ENCODE results near the gene CDX1.
A peak's percentile ranks its signal among the peaks of the same experiment; 100 is the strongest.

CDX1 gene

DNA sequence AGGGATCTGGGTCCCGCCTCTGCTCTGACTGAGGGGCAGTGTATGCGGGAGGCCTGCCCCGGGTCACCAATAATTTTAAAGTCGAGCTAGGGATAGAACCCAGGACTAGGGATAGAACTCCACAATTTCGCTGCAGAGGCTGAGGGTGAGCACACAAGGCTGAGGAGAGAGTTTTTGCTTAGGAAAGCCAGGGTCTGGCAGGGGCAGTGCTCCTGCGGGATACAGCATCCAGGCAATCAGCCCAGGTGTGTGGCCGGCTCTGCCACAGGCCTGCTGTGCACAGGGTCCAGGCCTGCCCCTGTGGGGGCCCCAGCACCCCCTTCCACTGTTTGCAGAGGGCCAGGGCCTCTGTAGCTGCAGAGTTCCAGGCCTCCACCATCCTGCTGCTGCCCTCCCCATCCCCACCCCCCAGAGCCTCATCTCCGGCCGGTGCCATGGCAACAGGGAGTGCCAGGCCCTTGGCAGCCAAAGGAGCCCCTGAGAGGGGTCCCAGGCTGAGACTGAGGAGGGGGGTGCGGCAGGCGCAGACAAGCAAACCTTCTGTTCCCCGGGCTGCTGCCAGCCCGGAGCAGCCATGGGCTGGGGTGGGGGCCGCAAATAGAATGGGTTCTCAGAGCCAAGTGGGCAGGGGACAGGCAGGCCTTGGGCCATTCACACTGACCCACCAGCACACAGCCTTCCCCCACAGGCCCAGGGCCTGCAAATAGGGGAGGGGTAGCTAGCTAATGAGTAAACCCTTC is 19.5 kb upstream of the CDX1 start:
- no peak for DNase-seq

DNA sequence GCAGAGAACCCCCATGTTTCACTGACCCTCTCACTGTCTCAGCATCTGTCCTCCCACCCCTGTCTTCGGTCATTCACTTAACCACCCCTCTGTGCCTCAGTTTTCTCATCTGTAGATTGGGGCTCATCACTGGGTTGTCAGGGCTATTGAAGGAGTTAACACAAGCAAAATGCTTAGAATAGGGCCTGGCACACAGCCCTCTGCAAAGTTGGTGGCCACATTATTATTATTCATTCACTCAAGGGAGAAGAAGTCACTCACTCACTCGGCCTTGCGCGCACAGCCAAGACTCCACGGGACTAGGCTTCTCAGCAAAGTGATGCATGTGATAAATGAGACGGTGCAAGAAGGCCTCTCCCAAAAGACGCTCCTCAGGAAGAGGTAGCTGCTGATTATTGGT is 18.9 kb upstream of the CDX1 start:
- DNase-seq = no peak

DNA sequence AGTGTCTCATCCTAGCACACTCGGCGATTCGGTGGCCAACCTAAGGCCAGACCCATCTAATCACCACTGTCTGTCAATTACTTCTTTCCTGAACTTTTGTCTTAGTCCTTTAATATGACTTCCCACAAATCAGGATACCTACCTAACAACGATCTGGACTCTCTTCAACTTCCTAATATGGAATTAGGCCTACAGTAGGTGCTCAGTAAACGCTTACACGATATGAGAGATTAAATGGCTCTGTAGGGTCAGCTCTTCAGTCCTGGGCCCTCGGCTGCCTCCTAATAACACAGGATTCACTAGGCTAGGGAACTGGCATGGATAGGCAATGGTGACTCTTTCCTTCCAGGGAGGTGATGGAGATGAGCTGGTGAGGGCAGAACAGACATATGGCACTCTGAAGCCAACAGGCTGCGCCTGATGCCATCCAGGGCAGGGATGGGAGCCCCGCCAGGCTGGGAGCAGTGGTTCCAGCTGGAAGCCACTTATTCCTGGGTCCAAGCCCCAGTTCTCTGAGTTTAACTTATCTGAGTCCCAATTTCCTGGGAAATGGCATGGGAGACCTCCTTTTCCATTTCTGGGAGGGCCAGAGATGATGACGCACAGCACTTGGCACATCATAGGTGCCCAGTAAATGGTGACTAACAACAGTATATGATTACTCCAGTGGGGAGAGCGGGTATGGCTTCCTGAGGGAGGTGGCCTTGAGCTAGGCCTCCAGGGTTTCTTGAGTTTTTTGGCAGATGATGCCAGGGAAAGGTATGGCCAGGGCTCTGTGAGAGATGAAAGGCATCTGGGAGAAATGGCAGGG is 18.3 kb upstream of the CDX1 start:
- no peak for DNase-seq

DNA sequence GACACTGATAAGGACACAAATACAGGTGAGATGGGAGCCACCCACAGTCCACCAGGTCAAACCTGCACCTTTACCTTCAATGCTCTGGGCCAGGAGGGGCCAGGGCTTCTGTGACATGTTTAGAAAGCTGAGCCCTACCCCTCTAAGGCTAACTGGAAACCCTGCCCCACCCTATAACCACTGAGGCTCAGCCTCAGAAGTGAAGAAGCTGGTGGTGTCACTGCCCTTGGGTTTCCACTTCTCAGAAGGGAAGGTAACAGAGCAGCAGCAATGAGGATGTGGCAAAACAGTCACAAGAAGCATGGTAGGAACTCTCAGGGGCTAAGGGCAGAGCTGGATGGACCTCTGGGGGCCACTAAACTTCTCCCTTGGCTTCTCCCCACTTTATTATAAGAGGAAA is 17.0 kb upstream of the CDX1 start:
- DNase-seq = no peak

DNA sequence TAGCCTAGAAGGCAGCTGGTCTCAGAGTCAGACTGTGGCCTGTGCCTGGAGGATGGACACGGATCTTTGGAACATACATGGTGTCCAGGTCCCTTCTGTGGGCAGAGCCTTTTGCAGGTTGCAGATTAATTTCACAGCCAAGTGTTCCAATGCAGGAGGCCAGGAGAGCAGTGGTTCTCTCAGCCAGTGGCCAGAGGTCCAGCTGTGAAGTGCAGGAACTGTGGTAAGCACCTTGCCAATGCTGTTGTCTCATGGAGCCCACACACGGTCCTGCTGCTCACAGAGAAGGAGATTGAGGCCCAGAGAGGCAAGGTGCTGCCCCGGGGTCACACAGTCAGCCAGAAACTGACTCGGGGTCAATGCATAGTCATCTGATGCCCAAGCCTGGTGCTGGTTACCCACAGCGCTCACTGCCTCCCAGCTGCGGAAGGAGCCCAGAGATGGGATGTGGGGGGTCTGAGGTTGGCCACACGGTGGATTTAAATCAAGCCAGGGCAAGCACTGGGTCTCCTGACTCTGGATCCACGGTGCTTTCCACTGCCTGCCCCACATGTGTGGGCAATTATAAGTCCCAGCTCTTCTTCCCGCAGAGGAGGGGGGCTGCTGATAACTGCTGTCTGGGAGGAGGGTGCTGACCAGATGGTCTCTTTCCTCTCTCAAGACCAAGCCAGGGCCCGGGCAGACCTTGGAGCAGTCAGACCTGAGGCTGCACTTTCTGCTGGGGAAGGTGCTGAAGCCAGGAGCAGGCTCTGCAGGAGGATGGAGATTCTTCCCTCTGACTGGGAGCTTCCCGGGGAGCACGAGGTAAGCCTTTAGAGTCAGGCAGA is 13.7 kb upstream of the CDX1 start:
- no peak for DNase-seq

DNA sequence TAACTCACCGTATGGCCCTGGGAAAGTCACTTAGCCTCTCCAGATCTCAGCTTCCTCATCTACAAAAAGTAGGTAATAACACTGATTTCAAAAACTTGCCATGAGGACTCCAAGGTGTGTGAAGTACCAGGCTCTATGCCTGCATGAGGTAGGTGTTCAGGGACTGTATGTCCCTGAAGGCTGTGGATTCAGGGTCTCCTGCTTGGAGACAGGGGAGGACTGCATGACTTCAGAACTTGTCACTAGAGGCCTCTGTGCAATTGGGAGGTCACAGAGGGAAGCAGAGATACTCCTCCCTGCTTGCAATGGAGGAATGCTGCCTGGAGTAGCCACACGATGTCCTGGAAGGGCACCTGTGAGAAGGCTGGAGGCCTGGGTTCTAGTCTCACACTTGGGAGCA is 13.1 kb upstream of the CDX1 start:
- DNase-seq = no peak

DNA sequence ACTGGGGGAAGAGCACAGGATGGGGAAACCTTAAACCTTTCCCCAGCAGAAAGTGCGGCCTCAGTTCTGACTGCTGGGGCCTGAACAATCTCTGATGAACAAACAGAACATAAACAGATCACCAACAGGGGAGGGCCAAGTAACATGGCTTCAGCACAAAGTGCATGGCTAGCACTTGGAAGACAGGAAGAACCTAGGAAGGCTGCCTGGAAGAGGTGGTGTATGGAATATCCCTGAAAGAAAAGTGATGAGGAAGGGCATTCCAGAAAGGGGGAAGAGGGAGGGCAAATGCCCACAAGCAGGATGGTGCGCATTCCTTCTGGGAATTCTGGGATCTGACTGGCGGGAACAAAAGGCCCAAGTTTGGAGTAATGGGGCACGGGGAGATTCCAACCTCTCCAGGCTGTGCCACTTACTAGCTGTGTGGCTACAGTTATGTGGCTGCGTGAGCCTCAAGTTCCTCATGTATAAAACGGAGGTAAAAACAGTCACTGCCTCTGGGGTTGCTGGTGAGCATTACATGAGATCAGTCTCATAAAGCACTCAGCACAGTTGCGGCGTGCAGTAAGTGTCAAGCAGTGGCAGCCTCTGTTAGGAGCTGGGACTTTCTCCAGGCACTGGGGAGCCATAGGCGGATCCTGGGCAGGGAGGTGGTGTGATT is 12.5 kb upstream of the CDX1 start:
- no peak for DNase-seq

DNA sequence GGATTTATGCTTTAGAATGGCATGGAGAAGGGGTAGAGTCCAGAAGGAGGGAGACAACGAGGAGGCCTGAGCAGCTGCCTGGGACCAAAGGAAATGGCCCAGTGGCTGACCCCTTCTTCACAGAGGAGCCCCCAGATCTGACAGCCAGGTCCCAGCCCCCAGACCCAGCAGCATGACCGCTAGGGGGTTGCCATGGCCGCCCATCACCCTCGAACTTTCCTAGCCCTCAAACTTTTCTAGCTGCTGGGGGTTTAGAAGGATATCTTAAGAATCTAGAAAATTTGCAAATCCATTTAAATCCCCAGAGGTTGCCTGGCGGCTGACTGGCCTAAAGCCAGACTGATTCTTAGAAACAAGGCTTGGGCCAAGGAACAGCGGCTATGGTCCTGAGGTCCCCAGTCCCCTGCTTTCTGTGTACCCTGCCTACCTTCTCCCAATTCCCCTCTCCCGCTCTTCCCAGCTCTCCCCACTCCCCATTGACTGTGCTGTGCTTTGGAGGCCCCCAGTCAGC is 11.9 kb upstream of the CDX1 start:
- no peak for DNase-seq

DNA sequence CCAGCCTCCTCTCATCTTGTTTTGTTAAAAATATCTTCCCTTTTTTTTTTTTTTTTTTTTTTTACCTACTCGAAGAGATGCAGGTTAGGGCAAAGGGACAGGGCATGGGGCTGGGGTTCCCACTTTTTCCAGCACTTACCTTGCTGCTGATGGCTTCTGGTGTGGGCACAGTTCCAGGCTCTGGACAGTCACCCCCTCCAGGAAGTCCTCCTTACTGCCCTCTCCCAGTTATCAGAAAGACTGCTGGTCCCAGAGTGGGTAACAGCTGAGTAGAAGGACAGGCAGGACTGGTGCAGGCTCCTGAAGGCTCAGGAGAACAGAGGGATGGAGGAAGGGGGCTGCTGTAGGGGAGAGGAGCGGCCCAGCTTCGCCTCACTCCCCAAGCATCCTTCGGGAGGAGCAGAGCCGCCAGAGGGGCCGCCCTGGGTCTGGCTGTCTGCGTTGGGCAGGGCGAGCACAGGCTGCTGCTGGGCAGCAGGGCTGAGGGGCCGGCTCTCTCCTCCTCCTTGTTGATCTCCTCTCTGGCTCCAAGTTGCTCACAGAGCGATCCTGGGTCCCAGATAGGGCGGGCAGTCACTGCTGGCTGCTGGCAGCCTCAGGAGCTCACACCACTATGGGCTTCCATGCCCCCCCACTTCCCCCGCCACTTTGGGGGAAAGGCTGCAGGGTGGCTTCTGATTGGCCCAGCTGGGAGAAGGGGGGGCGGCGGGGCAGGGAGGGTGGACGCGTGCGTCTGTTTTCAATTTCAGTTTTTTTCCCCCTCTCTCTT is 11.1 kb upstream of the CDX1 start, which contains the start of gene PDGFRB:
TSS of gene PDGFRB (minus strand) at position 588 of the 769 bp plus-strand sequence. CDS start 18,798 bp downstream, outside the sequence.
- DNase-seq = peak; percentile 49

DNA sequence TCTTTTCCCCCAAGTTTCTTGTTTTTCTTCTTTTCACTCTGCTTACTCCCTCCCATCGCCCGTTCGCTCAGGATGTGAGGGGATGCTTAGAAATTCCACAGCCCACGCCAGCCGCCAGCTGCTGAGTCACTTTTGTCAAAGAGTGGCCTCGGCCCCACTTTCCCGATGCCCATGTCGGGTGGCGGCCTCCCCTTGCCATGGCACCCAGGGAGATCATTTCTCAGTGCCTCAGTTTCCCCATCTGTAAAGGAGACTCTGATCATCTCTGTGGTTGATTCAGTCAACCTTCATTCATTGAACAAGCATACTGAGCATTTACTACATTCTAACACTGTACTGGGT is 10.6 kb upstream of the CDX1 start:
- no peak for DNase-seq

DNA sequence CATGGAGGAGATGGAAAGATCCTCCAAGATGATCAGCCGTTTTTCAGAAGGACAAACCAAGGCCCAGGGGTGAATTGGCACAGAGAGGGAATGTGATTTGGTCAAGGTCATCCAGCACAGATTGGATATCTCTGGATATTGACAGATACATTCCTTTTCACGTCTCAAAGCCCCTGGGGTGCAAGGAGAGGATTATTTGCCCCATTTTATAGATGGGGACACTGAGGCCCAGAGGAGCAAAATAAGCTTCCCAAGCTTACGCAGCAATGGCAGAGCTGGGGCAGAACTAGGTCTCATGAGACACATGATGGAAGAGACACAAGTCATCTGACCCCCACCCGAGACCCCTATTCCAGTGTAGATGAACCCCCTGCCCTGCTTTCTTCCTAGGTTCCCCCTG is 10.0 kb upstream of the CDX1 start:
- no peak for DNase-seq

DNA sequence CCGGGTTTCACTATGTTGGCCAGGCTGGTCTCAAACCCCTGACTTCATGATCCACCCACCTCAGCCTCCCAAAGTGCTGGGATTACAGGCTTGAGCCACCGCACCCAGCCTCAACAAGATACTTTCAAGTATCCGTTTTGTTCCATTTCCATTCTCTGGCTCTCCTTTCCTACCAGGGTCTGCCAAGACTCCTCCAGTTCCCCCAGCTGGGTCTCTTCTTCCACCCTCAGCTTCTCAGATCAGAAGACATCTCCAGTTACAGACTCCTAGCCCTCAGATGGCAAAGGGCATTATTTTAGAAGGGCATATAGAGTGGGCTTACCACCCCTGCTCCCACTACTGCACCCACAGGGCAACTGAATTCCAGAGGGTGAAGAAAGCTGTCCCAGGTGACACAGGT is 9.4 kb upstream of the CDX1 start:
- no peak for DNase-seq

DNA sequence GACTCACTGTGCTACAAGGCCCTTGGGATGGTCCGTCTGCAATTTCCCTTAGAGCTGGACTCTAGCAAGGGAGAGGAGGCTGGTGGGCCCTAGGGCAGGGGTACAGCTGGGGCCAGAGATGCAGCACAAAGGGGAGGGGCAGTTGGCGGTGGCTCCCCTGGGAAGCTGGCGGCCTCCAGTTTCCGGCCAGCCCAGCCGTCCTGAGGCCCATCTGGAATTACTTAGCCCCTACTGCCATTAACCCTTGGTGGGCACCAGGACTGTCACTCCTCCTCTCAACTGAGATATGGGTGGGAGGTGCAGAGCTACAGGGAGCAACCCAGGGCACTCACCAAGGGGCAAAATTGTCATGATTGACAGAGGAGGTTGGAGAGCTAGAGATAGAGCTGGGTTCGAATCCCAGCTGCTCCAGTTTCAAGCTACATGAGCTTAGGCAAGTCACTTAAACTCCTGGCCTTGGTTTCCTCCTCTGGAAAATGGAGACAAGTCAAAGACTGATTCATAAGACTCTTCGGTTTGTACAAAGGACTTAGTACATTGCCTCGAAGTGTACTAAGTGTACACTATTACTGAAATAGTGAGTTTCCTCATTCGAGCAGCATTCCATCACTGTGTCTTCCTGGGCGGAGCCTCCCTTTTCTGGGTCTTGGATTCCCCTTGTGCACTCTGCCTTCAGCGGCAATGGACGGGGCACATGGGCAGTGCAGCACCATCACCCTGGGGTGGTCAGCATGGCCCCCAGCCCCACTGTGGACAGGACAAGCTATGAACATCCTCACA is 8.2 kb upstream of the CDX1 start:
- DNase-seq = no peak

DNA sequence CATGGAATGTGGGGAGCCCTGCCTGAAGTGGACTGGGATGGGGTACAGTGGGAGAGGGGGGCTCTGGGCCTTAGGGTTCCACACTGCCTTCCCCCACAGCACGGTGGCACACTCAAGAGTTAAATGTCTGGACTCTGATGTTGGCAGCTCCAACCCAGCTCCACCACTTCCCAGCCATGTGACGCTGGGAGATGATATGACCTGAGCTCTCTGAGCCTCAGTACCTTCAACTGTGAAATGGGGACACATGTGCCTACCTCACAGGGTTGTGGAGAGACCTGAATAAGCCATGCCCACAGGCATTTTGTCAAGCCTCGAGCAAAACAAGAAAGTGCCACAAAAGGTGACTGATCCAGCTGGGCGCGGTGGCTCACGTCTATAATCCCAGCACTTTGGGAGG is 7.5 kb upstream of the CDX1 start:
- no peak for DNase-seq

DNA sequence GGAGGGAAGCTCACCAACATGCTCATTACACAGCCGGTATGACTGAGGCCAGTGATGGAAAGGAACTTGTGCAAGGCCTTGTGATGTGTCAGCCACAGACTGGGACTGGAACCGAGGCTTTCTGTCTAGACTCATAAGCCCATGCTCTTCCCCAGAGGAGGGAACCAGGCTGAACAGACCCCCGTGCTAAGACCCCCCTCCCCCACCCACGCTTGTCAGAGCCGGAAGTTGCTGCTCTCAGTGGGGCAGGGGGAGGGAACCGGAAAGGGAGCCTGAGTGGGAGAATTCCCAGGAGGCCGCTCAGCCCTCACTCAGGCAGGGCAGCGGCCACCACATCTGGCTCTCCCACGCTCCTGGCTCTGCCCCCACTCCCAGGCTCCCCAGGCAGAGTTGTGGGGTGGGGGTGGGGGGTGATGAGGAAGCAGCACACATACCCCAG is 6.8 kb upstream of the CDX1 start:
- DNase-seq = no peak

DNA sequence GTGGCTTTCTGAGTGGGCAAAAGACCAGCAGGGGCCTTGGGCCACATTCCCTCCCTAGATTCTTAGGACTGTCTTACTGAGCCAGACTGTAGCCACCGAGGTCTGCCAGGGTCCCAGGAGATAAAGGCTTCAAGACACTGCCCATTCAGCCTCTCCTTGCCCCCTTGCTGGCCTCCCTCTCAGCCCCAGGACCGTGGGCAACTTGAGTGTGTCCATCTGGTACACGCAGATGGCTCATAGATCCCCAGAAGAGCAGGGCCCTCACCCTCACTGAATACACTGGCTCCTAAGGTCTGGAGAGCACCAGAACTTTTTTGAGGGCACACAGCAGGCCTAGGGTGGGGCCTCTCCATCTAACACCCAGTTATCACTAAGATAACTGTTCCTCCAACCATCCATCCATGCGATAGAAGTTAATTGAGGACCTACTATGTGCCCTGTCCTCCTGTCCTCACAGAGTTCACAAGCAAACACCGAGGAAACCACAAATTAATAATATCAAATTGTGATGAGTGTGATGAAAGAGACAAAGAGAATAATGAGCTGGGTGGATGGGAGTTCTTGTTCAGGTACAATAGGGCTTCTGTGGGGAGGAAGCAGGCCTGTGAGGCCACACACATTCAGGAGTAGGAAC is 6.0 kb upstream of the CDX1 start:
- no peak for DNase-seq

DNA sequence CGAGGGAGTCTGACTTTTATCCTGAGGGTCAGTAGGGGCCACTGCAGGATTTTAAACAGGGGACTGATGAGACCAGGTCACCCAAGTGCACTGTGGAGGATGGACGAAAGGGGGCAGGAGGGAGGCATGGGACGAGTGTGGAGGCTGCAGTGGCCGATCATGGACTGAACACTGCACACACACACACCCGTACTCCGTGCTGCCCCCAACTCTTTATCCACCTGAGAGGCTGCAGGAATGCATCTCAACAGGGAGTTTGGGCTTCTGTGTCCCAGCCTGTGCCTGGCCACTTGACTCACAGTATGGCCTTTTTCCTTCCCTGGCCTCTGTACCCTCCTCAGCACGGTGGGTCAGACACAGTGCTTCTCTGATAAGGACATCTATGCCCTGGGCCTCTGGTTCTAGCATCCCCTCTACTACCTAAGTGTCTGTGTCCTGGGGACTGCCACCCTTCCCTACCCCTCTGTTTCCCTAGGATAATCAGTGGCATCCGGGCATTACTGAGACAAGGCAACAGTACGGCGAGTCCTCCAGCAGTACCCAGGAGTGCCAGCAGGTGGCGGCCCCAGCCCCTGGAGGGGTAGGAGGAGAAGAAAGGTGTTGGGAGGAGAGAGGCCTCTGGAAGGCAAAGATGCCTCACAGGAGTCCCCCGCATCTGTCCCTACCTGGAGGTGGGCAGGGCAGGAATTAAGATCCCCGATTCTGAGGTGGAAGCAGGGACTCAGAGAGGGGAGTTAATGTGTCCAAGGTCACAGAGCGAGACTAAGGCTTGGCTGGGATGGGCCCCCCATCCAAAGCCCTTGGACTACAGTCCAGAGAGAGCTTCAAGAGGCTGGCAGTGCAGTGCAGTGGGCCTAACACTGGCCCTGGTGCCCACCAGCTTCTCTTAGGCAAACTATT is 5.1 kb upstream of the CDX1 start:
- peak; percentile 59 for DNase-seq

DNA sequence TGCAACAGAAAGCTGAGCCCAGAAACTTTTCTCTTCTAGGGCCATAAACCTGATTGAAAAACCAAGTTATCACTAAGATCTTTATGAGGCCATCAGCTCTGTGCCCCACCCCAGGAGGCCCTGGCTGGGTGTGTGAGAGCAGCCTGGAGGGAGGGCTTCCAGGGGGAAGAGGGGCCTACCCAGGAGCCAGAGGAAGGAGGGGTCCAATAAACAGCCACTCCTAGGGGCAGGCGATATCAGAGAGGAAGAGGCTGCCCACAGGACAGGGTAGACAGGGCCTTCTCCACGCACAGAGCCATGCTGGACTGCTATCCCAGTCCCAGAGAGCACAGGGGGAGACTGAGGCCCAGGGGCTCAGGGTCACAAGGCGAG is 4.5 kb upstream of the CDX1 start:
- no peak for DNase-seq

DNA sequence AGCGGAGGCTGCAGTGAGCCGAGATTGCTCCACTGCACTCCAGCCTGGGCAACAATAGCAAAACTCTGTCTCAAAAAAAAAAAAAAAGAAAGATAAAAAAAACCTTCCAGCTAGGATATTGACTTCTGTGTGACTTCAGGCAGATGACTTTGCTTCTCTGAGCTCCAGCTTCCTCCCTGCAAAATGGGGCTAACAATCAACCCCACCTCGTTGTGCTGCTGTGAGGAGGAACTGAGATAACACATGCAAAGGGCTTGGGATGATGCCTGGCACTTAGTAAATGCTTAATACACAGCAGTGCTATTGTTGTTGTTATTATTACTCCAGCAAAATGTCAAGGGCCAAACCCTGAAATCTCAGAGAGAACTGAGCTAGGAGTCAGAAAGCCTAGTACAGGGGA is 3.5 kb upstream of the CDX1 start:
- no peak for DNase-seq
